DLD1 (cell line): ENCODE measurements around the gene UBAP2L.
"Not testable (repeated sequence)": the region's sequence is repeated elsewhere in the genome, so short reads cannot be mapped to it uniquely, and the experiment has no call there.

Experiments used
- in situ Hi-C: cut with HindIII; loops from 2 replicates; pipeline ENCODE4 v1.10.0; 2017; ENCODE audit warnings: low sequenced_read_pairs

The UBAP2L gene

GRCh38 chr1:154198756-154199562, 21.8 kb upstream of the UBAP2L start:
- in situ Hi-C loops = no loop called here

GRCh38 chr1:154199563-154199879, 21.2 kb upstream of the UBAP2L start:
- in situ Hi-C loops = no loop called here

- in situ Hi-C loops = not testable (repeated sequence)
These were observed 15.0 kb upstream of the UBAP2L start for GRCh38 chr1:154205778-154206177.

- in situ Hi-C loops = no loop called here
These were observed 14.6 kb upstream of the UBAP2L start, which contains the start of gene CFAP141 for GRCh38 chr1:154206196-154206595. CFAP141 (minus strand) TSS chr1:154206333; CDS start chr1:154206307, 26 bp downstream.

- in situ Hi-C loops = no loop called here
These were observed 13.5 kb upstream of the UBAP2L start for GRCh38 chr1:154207262-154207661.

GRCh38 chr1:154208677-154209388, 11.9 kb upstream of the UBAP2L start:
- in situ Hi-C loops = no loop called here

GRCh38 chr1:154212083-154212482, 8.7 kb upstream of the UBAP2L start:
- in situ Hi-C loops = no loop called here

- in situ Hi-C loops = no loop called here
These were observed 7.5 kb upstream of the UBAP2L start for GRCh38 chr1:154213274-154213673.

GRCh38 chr1:154218545-154218944, 2.2 kb upstream of the UBAP2L start:
- in situ Hi-C loops = no loop called here

GRCh38 chr1:154219541-154219940, 1.2 kb upstream of the UBAP2L start:
- in situ Hi-C loops = no loop called here

- in situ Hi-C loops = no loop called here
These were observed 169 bp downstream of the UBAP2L start for GRCh38 chr1:154220970-154221277.

GRCh38 chr1:154221278-154222001, 685 bp downstream of the UBAP2L start:
- in situ Hi-C loops = no loop called here

GRCh38 chr1:154222518-154222917, 1.8 kb downstream of the UBAP2L start:
- in situ Hi-C loops = no loop called here

GRCh38 chr1:154222918-154223317, 2.2 kb downstream of the UBAP2L start:
- in situ Hi-C loops = no loop called here

GRCh38 chr1:154223621-154224020, 2.9 kb downstream of the UBAP2L start:
- in situ Hi-C loops = no loop called here

- in situ Hi-C loops = no loop called here
These were observed 4.6 kb downstream of the UBAP2L start for GRCh38 chr1:154225370-154225769.

- in situ Hi-C loops = not testable (repeated sequence)
These were observed 10.4 kb downstream of the UBAP2L start for GRCh38 chr1:154231112-154231511.

- in situ Hi-C loops = not testable (repeated sequence)
These were observed 12.4 kb downstream of the UBAP2L start for GRCh38 chr1:154233127-154233526.

- in situ Hi-C loops = no loop called here
These were observed 16.1 kb downstream of the UBAP2L start for GRCh38 chr1:154236855-154237254.

- in situ Hi-C loops = no loop called here
These were observed 16.7 kb downstream of the UBAP2L start for GRCh38 chr1:154237435-154237834.

- in situ Hi-C loops = no loop called here
These were observed 17.2 kb downstream of the UBAP2L start for GRCh38 chr1:154237880-154238506.
